ENCODE measurements around the gene RAB4A.

The RAB4A gene, protein sequence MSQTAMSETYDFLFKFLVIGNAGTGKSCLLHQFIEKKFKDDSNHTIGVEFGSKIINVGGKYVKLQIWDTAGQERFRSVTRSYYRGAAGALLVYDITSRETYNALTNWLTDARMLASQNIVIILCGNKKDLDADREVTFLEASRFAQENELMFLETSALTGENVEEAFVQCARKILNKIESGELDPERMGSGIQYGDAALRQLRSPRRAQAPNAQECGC

DNA sequence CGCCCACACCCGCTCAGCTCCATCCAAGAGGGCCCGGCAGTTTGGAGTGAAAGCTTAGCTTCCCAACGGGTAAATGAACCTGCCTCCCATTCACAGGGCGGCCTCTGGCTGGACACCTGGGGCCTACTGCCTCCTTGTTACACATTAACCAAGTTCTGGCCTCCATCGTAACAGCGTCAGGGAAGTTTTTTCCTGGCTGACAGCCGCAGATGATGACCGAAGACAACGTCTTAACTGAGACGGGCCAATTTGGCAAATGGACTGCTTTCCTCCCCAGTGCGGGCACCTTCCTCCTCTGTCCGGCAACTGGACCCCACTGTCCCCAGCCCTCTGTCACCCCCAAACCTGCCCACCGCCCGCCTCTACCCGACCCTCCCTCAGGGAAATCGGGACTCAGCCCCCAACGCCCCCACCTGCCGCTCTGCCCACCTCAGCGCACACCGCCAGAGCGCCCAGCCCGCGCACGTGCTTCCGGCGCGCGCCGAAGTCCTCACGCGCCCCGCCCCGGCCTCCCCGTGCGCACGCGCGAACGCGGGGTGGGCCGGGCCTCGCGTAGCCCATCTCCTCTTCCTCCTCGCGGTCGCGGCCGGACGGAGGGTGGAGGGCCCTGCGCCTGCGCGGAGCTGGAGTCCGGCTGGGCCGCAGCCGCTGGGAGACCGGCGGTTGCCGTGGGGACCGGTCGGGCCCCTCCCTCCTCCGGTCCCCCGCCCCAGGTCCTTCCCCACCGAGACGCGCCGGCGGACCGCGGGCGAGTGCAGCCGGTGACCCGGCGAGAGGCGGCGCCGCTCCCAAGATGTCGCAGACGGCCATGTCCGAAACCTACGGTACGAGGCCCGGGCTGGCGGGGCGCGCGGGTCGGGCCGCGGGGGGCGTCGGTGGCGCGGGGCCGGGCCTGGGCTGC lies at the start of gene RAB4A:
Gene RAB4A, plus strand, starts transcription at position 565 of the 901 bp plus-strand sequence. Its CDS starts 229 bp downstream, at position 794.
- FAIRE-seq: no peak

DNA sequence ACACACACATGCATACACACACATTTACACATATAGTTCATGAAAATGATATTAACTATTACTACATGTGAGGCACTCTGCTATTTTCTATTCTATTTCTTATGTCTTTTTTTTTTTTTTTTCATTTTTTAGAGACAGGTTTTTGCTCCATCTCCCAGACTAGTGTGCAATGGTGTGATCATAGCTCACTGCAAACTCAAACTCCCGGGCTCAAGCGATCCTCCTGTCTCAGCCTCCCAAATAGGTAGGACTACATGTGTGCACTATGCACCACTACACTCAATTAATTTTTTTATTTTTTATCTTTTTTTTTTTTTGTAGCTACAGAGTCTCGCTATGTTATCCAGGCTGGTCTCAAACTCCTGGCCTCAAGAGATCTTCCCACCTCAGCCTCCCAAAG lies 48.8 kb upstream of the RAB4A start:
- no peak for FAIRE-seq

DNA sequence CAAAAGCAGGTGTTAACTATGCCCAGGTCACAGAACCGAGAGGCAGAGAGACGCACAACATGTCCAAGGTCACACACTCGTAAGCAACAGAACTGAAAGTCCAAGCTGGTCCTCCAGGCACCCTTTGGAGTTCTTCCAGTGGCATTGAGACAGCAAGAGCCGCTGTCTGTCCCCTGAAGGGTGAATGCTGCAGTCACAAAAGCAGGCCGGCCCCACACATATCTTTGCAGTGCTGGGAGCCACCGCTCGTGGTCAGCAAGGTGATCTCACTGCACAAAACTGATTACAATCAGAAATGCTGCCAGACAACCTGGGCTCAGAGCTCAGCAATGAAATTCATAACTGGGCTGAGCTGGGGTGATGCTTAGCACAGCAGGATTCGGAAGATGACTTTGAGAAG lies 47.4 kb upstream of the RAB4A start:
- no peak for FAIRE-seq

DNA sequence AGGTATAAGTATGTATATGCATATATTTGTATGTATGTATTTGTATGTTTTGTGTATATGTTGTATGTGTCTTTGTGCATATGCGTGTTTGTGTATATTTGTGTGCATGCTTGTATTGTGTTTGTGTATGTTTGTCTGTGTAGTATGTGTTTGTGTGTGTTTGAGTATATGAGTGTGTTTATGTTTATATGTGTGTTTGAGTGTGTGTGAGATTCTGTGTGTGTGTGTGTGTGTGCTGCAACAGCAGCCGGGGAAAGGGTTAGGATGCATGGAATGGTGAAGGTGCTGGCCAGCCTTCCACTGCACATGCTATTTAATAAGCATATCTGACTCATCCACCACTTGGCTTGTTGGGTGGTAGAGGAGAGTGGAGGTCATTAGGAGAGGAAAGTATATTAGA lies 46.6 kb upstream of the RAB4A start:
- no peak for FAIRE-seq

DNA sequence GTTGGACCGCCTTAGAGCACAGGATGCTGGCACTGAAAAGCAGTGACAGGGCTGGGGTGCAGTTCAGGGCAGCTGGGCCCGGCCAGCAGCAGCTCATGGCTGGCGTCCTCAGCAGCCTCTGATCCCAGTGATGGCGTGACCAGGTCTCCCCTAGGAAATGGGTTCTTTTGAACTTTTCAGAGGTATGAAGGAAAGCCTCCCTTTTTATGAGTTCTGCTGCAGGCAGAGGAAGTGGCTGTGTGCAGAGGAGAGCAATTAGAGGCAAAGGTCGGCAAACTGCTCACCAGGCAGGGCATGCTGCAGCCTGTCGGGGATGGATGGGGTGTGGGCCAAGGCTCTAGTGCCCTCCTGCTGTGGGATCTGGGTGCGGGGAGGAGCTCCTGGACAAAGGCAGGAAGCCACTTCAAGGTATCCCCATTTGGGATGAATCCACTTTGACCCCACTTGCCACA lies 45.6 kb upstream of the RAB4A start:
- FAIRE-seq: no peak

DNA sequence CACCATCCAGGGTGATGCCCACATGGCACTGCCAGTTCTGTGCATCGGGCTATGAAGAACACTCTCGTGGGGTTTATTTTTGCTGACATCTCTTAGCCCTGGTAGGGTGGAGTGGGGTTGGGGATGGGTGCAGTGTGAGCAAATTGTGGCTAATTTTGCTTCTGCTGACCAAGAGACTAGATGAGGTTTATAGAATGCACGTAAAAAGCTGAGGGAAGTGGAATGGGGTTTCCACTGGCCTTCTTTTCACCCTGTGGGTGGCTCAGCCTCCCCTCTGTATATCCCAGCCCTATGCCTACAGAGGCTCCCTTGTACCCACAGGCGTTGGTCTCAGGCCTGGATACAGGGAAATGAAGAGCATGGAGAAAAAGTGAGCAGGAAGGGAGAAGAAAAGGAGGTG lies 44.1 kb upstream of the RAB4A start:
- FAIRE-seq: no peak

DNA sequence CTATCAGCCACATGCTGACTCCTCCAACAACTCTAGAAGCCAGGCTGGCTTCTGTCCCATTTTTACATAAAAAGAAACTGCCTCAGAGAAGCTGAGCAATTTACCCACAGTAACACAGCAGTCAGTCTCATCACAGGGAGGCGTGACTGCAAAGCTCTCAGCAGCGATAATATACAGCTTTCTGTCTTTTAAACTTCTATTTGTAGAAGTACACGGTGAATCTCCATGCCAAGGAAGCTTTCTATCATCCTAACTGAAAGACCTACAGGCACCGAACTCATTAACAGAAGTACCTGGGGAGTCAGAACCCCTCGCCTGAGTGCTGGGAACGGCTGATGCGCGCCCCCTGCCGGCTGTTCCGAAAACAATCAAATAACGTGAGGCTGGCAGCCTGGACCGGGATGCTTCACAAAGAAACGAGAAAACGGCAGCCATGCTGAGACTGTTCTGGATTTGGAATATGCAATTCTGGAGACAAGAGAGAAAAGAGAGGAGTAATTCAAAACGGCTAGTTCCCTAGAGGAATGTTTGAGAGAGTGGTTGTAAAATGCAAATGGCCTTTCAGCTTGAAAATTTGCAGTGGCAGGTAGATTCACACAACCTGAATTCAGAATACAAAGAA lies 43.5 kb upstream of the RAB4A start:
- no peak for FAIRE-seq

DNA sequence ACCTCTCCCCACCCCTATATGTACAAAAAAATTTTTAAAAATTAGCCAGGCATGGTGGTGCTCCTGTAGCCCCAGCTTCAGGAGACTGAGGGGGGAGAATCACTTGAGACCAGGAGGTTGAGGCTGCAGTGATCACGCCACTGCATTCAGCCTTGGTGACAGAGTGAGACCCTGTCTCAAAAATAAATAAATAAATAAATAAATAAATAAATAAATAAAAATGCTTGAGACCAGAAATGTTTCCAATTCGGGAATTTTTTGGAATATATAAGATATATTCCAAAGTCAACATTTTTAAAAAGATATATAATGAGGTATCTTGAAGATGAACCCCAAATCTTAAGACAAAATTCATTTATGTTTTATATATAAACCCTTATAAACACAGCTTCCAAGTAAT lies 42.4 kb upstream of the RAB4A start:
- peak; percentile 21 for FAIRE-seq

DNA sequence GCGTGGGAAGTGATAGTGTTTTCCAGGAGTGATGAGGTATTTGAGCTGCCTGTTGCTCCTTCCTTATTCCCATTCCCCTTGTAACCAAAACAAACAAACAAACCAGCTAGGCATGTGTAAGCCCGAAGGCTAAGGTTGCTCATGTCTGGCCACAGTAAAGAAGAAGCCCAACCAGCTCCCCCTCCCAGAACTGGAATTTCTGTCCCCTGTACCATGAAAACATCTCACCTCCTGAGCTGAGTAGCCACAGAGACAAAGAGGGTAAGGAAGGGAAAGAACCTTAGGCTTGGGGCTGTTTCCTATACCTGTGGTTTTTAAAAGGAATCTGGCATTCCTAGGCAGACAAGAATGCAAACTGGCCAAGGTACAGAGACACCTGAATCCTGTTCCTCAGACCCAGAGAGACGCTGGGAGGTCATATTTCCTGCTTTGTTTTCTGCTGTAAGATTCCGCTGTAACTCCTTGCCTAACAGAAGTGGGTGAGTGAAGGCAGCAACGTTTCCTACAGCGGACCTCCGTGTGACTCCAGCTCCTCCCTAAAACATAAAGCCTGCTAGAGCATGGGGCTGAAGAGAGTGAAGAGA lies 41.7 kb upstream of the RAB4A start:
- FAIRE-seq: no peak

DNA sequence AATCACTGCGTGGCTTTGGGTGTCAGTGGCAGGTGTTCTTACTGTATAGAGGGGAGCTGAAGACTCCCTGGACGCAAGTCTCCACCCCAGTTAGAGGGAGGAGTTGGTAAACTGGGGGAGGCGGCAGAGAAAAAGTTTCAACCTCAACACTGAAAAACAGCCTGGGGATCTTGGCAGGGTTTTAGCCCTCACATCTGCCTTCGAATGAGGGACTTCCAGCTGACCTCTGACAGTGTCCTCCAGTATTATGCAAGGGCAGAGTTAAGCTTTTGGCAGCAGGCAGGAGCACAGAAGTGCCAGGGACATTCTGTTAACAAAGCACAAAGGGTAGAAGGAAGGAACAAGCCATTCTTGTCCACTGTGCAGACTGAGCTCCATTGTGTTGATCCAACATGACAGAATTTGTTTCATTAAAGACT lies 41.2 kb upstream of the RAB4A start:
- FAIRE-seq: no peak

DNA sequence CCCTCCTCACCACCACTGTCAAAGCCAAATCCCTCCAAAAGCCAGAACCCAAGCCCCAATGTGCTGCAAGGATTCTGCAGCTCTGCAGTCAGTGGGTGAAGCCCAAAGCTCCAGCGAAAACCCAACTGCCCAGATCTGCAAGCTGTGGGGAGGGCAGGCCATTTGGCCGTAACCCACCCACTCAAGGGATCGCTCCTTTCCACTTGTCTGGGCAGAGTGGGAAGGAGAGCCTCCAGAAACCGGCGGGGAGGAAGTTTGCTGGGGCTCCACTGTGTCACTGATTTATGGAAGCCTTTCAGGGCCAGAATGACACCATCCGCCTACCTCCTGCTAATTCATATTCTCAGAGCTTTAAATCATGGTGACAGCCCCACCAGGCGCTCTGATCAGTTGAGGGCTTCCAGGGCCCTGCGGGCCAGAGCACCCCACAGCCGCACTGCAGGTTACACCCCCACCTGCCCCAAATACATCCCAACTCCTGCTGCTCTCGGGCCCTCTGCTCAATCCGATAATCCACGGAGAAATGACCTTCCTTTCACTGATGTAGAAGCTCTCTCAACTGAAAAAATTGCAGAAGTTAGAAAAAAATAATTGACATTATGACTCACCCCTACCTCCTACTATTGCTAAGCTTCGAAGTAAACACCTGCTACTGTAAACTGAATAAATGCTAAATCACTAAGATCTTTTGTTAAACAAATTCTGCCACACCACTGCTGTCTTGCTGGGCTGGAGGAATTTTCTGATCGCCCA lies 40.6 kb upstream of the RAB4A start:
- no peak for FAIRE-seq

DNA sequence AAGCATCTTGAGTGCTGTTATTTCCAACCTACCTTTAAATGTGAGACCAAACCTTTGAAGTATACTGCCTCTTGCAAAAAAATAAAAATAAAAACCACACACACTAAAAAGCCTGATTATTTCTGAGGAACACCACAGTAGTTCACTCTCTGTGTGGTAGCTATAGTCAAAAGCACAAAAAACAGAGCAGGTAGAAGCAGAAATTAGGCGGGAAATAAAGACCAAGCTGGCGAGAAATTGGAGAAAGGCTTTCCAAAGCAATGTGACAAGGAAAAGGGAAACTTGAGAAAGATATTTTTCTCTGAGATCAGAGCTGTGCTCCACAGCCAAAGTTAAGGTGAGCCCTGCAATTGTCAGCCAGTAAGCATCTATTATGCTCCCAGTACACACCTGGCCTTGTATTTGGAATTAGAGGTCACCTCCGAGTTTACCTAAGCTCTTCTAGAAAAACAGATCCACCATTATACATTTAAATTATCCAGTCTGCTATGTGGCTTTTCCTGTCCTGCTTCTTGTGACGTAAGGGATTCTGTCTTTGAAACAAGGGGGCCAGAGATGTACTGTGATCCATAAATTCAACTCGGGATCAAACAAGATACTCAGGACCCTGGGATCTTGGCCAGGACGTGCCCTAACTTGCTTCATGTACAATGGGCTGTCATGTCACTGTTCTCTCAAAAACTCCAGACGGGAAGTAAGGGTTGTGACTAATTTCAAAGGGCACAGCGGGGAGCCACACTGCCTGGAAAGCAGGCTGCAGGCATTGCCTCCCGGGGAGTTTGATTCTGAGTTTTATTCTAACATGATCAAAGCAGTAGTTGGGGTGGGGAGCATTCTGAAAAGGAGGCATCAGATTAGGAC lies 39.8 kb upstream of the RAB4A start:
- FAIRE-seq: no peak

DNA sequence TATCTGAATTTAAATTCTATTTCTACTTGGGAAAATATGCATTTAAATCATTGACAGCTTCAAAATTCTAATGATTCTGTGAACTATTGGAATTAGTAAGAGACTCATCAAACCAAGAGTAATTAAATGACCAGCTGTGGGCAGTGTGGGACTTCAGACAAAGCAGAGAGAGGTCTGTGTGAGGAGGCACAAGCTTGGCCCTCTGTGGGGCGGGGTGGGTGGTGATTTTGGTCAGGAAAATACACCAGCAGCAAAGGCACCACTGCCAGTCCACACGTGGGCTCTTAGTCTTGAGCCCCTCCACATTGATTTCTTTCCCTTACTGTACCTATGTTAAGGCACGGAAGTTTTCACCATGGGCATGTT lies 39.2 kb upstream of the RAB4A start:
- FAIRE-seq: no peak

DNA sequence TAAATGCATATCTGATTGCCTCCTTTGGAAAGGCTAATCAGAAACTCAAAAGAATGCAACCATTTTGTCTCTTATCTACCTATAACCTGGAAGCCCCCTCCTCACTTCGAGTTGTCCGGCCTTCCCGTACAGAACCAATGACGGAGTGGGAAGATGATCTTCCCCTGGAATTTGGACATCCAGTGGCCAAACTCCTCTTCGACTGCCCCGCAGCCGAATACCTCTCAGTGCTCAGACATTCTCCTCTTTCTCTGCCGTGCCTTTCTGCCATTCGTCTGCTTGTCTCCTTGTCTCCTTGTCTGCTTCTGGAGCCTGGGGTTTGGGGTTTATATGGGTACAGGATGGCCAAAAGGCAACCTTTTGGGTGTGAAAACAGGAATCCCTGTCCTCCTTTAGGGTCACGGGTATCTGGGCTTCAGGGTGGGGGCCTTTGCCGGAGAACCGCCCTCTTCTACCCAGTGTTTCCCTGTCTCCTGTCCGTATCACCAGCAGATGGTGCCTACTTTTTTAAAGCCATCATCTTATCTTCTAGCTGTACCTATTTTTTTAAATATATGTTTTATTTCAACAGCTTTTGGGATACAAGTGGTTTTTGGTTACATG lies 35.9 kb upstream of the RAB4A start:
- no peak for FAIRE-seq

DNA sequence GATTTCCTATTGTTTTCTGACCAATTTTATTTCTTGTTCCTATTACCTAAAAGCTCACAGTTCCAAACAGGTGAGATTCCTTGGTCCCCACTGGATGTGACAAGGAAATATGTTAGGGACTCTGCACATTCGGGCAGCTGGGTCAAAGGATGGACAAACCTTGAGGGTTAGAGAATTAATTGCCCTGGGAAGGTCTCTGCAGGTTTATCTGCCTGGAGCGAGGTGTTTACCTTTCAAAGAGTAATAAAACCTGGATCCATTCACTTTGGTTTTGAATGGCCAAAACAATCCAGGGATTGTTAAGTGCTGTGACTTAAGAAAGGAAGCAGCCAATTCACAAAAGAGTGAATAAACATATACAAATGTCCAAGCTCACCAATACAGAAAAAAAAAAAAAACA lies 33.6 kb upstream of the RAB4A start:
- FAIRE-seq: no peak

DNA sequence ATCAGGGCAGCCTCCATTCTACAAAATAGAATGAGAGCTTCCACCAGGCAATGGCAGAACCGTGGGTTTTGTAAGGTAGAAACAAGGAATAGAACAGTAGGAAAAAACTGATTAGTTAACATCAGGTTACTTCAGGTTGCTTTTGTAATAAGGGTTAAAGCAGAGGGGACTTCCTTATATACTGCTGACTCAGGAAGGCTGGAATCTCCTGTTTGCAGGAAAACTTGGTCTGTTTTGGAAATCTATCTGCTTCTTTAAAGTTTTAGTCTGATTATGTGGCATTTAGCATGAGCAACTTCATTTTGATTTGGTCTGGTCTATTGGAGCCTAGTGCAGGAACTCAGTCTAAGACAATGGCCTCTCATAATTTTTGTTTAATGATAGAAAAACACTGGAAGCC lies 32.7 kb upstream of the RAB4A start:
- no peak for FAIRE-seq

DNA sequence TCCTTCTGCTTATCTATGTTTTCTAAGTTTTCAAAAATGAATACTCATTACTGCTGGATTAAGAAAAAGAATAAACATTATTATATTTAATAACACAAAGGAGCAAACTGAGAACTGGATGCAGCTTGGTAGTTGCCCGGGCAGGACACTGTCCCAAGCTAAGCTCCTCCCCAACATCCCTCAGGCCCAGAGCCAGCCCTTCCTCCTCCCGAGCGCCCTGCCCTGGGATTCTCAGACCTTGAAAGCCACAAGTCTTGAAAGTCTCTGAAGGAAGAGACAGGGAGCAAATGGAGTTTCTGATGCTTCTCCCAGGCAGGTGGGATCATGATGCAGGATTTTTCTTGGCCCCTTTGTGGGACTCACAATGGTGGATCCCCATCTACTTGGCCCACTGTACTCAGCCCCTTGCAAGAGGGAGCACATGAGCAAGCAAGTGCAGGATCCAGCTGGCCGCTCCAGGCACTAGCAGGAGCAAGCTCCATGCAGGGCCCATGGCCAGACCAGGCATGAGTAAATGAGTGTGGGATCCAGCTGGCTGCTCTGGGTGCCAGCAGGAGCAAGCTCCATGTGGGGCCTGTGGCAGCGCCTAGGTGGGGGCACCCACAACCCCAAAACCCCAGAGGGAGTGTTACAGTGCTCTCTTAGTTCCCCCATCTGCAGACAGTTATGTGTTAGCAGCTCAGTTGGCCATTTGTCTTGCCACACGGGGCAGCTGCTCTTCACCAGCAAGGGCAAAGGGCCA lies 32.1 kb upstream of the RAB4A start:
- no peak for FAIRE-seq

DNA sequence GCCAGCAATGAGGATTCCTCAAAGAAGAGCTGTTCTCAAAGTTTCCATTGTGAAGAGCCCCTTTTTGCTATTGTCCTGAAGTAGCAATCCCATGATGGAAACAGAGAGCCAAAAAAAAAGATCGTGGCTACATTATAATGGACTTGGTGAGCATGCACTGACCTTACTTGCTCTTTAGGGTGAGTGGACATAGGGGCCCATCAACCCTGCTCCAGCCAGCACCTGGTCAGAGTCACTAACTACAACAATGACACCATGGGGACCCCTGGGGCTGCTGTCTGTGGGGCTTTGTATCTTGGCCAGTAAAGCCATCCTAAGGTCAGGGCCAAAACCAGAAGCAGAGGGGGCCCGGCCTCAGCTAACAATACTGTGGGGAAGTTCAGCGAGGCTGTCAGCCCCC lies 30.4 kb upstream of the RAB4A start:
- FAIRE-seq: no peak

DNA sequence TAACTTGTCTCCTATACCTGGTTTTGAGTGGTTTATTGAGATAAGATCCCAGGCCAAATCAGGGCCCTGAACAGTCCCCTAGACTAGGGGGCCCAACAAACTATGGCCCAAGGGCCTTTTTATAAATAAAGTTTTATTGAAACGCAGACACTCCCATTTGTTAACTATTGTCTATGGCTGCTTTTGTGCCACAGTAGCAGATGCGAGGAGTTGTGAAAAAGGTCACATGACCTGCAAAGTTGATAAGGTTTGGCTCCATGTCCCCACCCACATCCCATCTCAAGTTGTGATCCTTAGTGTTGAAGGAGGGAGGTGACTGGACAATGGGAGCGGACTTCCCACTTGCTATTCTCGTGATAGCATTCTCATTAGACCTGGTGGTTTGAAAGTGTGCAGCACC lies 29.5 kb upstream of the RAB4A start:
- FAIRE-seq: no peak

DNA sequence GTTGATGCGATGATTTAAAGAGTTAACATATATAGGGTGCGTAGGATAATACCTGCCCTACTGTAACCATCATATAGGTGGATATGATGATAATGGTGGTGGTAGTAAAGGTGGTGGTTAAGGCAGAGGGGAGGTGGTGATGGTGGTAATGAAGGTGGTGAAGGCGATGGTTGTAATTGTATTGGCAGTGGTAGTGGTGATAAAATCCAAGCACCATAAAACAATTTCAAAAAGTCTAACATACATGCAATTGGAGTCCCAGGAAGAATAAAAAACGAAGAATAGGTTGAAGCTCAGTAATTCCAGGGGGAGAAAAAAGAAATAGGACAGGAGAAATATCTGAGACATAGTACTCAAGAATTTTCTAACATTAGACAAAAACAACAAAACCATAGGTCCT lies 27.3 kb upstream of the RAB4A start:
- FAIRE-seq: no peak

DNA sequence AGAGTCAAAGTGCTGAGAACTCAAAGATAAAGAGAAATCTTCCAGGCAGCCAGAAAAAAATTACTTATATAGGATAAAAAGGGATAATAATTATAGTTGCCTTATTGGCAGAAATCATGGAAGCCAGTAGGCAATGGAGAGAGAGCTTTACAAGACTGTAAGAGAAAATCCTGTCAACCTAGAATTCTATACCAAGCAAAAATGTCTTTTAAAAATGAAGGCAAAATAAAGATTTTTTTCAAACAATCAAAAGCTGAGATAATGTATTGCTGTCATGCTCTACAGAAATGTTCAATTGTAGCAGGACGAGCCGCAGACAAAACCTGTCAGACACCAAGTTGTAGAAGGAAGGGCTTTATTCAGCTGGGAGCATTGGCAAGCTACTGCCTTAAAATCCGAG lies 26.8 kb upstream of the RAB4A start:
- no peak for FAIRE-seq
